Motor neuron (in vitro differentiated cells): ENCODE measurements around the gene TMEM201. TPM values are rescaled to one million over a fixed set of nuclear protein-coding genes. Genes with fewer than 3 reads are reported as not detected.

ENCODE experiments used
- ATAC-seq, 8 experiments: fragments of 200-7000 bp; cut with Tn5 transposase; replicated peaks in 6 of 8; 2 replicates each; pipeline ENCODE4 v1.8.0; 2021; ENCODE audit warnings: mild to moderate bottlenecking in 8 of 8, moderate library complexity in 8 of 8
- H3K27ac ChIP-seq, 2 donors: fragments of 250-450 bp; sonication (Bioruptor Pico); 2 replicates each; pipeline ENCODE4 v1.9.0; 2021; ENCODE audit warnings: antibody characterized with exemption in 2 of 2, mild to moderate bottlenecking in 2 of 2, moderate library complexity in 1 of 2
- H3K4me1 ChIP-seq, 2 donors: fragments of 250-450 bp; sonication (Bioruptor Pico); replicated peaks in 1 of 2; 2 replicates each; pipeline ENCODE4 v1.6.1; 2021; ENCODE audit warnings: antibody characterized with exemption in 2 of 2, mild to moderate bottlenecking in 2 of 2, moderate library complexity in 1 of 2
- H3K4me3 ChIP-seq, 5 donors: fragments of 250-450 bp; sonication (Bioruptor Pico); 2 replicates each; pipeline ENCODE4 v1.9.0; 2021; ENCODE audit warnings: antibody characterized with exemption in 5 of 5, mild to moderate bottlenecking in 5 of 5, moderate library complexity in 4 of 5
- WGBS, 10 experiments: fragments of 450-650 bp; shearing (Covaris generic); methylation state at CpG; one replicate each; pipeline ENCODE4 v1.0.0; 2022; 5-methylcytosine and 5-hydroxymethylcytosine counted together
- in situ Hi-C, 9 experiments: fragments of 400-800 bp; cut with MboI; loops; one replicate each; pipeline ENCODE4 v1.15.0; 2021; ENCODE audit warnings: low sequenced_read_pairs in 9 of 9, low pct_unique_long_range_greater_than_20kb in 2 of 9; ENCODE audit not compliant: unreplicated experiment in 9 of 9
- total RNA-seq, 8 experiments: library from RNA; unstranded; fragments of 300-600 nt; gene quantifications; 2 replicates each; pipeline versions ENCODE4 v1.2.3 to v1.2.4, GENCODE V29; 2022

Gene TMEM201
- total RNA-seq, 8 experiments from 2014 or later, result 5.0 to 20.2 (median 10.7) TPM

DNA sequence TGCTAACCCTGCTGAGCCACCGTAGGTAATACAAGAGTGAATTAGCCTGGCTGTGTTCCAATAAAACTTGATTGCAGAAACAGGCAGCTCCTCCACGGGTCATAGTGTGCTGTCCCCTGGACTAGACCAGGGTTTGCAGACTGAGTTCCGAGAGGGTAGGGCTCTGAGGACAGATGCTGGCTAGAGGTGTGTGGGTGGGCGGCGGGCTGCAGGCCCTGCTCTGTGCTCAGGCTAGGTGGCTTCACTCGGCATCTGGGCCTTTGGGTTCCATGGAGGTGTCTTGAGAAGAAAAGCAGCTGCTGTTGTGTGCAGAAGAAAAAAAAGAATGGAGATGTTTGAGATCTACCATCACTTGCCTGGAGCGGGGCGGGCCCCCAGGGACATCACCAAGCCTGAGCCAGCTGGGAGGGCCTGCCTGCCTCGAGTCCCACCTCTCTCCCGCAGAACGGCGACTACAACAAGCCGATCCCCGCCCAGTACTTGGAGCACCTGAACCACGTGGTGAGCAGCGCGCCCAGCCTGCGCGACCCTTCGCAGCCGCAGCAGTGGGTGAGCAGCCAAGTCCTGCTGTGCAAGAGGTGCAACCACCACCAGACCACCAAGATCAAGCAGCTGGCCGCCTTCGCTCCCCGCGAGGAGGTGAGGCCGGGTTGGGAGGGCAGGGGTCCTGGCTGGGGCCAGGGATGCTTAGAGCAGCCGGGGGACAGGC is 7.9 kb downstream of the TMEM201 start:
- Histone ChIP-seq H3K27ac (no peak overlapping the region), H3K4me3 (no peak overlapping the region), H3K4me1 (peaks cover 29% of the 10 kb centered on the region in 2 donors)
- 36 to 96% (median 88%) methylated on average over 1 to 12 of the region's 27 CpGs; no CpG with 5 or more reads in 2 of the 10 experiments for WGBS, 10 experiments
- in situ Hi-C loops, result no loop called here
- no peak for ATAC-seq

DNA sequence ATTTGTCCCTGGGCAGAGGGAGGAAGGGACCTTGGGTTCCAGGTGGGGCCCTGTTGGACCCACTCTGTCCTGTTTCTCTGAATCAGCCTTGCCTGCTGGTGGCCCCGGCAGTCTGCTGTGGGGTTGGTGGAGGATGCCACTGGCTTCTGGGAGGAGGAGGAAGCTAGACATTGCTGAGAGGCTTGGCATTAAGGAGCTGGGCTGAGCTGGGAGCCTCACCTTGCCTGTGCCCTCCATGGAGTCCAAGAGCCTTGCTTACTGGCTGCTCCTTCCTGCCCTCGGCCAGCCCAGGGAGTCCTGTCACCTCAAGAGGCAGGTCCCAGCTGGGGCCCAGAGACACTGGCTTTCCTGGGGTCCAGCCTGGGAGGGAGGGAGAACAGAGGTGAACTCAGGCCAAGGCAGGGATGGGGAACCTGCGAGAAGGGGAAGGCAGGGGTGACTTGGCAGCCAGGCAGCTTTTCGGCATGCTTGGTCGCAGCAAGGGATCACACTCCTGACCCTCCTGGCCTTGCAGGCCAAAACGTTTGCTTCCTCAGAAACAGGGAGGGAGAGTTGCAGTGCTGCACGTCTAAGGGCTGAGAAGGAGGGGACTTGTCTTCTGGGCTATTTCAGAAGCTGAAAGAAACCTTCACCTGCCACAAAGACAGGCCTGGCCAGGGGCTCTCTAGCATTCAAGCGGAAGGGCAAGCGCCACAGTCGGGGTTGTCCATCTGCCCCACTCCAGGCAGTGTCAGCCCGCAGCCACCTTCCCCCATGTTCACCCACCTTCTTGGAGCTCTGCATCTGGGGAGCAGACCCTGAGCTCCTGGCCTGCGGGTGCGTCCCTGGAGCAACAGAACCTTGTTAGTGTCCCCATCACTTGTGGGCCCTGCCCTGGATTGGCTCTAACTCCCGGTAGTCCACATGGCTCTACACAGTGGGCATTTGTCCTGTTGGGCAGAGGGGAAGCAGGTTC is 8.9 kb downstream of the TMEM201 start:
- WGBS, 10 experiments, result 20 to 100% (median 90%) methylated on average over 1 to 13 of the region's 14 CpGs; no CpG with 5 or more reads in 3 of the 10 experiments
- H3K4me1 ChIP-seq, result peaks cover 18 to 20% of the 10 kb centered on the region in 2 donors
- no peak for ATAC-seq
- in situ Hi-C loops, result no loop called here
- no peak overlapping the region for H3K4me3 ChIP-seq
- no peak overlapping the region for H3K27ac ChIP-seq

DNA sequence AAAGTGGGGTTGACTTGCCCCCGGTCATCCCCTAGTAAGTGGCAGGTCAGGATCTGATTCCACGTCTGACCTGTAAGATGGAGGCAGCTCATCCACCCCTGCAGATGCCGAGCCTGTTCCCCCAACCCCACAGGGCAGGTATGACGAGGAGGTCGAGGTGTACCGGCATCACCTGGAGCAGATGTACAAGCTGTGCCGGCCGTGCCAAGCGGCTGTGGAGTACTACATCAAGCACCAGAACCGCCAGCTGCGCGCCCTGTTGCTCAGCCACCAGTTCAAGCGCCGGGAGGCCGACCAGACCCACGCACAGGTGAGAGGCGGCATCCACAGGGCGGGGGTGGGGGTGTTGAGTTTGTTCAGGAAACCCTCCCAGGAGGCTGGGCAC is 9.6 kb downstream of the TMEM201 start:
- no peak overlapping the region for H3K27ac ChIP-seq
- no peak overlapping the region for H3K4me3 ChIP-seq
- ATAC-seq, result no peak
- peaks cover 11 to 13% of the 10 kb centered on the region in 2 donors for H3K4me1 ChIP-seq
- WGBS, 10 experiments, result 60 to 100% (median 92%) methylated on average over 1 to 11 of the region's 18 CpGs; no CpG with 5 or more reads in 3 of the 10 experiments
- in situ Hi-C loops, result no loop called here

DNA sequence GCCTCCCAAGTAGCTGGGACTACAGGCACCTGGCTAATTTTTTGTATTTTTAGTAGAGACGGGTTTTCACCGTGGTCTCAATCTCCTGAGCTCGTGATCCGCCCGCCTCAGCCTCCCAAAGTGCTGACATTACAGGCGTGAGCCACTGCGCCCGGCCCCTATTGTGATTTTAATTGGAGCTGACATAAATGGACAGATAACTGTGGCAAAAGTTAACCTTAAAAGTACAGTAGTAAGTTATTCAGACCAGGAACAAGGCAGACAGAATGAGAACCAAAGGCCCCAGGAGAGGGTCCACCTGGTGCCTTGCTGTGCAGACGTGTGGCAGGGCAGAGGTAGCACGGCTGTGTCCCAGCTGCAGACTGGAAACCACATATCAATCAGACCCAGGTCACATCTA is 11.0 kb downstream of the TMEM201 start:
- in situ Hi-C loops, result no loop called here
- Histone ChIP-seq H3K4me1 (peaks cover 0 to under 1% of the 10 kb centered on the region in 2 donors), H3K4me3 (no peak overlapping the region), H3K27ac (no peak overlapping the region)
- ATAC-seq, result no peak
- whole genome bisulfite sequencing, 10 experiments, result 70 to 100% (median 89%) methylated on average over 1 to 5 of the region's 10 CpGs; no CpG with 5 or more reads in 5 of the 10 experiments

DNA sequence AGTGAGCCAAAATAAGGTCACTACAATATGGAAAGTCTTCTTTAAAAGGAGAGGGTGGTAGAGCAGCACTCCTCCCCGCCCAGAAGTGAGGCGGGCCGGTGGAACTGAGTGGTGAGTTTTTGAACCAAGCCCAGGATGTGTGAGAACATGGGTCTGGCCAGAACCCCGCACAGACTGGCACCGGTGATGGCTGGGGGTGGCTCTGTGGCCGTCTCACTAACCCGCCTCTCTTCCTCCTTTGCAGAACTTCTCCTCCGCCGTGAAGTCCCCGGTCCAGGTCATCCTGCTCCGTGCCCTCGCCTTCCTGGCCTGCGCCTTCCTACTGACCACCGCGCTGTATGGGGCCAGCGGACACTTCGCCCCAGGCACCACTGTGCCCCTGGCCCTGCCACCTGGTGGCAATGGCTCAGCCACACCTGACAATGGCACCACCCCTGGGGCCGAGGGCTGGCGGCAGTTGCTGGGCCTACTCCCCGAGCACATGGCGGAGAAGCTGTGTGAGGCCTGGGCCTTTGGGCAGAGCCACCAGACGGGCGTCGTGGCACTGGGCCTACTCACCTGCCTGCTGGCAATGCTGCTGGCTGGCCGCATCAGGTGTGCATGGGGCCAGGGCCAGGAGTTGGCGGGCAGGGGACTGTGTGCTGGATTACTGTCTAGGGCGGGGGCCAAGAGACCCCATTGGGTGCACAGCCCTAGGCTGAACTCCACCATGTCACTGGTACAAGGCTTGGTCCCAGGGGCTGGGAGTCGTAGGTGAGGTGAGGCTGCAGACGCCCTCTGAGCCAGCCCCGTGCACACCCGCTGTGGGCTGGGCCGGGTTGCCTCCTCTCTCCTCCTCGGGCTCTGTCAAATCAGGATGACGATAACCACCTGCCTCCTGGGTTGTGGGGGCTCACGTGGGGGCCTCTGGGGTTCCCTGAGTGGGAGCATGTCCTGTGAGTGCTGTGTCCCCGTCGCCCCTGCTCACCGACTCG is 12.4 kb downstream of the TMEM201 start:
- Histone ChIP-seq H3K27ac (no peak overlapping the region), H3K4me1 (no peaks in the 10 kb centered on the region), H3K4me3 (no peak overlapping the region)
- WGBS, 10 experiments, result 85 to 97% (median 94%) methylated on average over 5 to 26 of the region's 39 CpGs; no CpG with 5 or more reads in 3 of the 10 experiments
- in situ Hi-C loops, result no loop called here
- peak in 5 of 8 experiments; percentile 6 to 17 (median 10) for ATAC-seq

DNA sequence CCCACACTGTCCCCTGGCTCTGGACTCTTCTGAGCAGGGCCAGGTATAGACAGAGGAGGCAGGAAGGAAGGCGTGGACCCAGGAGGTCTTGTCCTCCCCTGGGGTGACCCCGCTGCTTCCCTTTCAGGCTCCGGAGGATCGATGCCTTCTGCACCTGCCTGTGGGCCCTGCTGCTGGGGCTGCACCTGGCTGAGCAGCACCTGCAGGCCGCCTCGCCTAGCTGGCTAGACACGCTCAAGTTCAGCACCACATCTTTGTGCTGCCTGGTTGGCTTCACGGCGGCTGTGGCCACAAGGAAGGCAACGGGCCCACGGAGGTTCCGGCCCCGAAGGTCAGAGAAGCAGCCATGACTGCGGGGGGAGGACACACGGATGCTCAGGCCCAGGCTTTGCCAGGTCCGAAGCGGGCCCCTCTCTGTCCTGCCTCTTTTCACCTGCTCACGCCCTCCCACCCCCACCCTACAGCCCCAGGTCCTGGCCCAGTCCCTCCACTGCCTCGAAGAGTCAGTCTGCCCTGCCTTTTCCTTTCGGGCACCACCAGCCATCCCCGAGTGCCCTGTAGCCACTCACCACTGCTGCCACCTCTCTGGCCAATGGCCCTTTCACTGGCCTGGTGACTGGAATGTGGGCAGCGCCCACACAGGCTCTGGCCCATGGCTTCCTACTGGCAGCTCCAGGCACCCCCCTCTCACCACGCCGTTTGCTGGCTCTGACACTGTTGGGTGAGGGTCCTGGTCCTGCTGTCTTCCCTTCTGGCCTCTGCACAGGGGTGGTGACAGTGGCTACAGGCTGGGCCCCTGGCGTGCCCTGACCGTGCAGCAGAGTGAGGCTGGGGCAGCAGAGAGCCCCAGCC is 13.5 kb downstream of the TMEM201 start:
- WGBS, 10 experiments, result 60 to 100% (median 96%) methylated on average over 1 to 14 of the region's 26 CpGs; no CpG with 5 or more reads in 6 of the 10 experiments
- H3K4me3 ChIP-seq, result no peak overlapping the region
- in situ Hi-C loops, result no loop called here
- peak in 3 of 8 experiments; percentile 2 to 10 (median 6) for ATAC-seq
- no peaks in the 10 kb centered on the region for H3K4me1 ChIP-seq
- no peak overlapping the region for H3K27ac ChIP-seq

DNA sequence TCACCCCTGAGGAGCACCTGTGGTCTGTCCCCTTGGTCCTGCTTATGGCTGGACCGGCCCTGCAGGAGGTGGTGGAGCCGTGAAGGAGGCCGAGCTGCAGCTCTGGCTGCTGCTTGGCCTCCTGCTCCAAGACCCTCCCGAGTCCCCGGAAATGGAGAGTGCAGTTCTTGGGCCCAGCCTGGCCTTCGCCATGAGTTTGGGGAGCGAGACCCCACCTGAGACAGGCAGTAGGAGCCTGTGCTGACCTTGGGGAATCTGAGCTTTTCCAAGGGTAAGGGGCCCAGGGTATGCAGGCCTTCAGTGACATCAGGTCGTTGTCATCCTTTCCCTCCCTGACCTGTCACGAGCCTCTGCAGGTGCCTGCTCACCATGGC is 14.1 kb downstream of the TMEM201 start:
- in situ Hi-C loops, result no loop called here
- Histone ChIP-seq H3K4me1 (no peaks in the 10 kb centered on the region), H3K4me3 (no peak overlapping the region), H3K27ac (no peak overlapping the region)
- no peak for ATAC-seq
- 90 to 100% (median 100%) methylated on average over 1 to 8 of the region's 9 CpGs; no CpG with 5 or more reads in 7 of the 10 experiments for WGBS, 10 experiments

DNA sequence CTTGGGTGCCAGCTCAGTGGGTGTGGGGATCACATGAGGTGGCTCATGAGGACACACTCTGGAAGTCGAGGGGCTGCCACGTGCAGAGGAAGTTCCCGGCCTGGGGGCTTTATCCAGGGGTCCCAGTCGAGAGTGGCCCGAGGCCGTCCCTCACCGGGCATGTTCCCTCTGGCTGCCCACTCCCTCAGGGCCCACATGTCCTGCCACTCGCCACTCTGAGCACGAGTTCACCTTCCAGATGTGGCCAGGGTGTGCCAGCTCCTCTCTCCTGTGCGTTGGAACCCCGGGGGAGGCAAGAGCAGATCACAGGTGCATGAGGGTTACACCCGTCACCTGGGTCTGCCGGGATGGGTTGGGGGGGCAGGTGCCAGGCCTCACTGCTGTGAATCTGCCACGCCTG is 14.6 kb downstream of the TMEM201 start:
- H3K27ac ChIP-seq, result no peak overlapping the region
- H3K4me3 ChIP-seq, result no peak overlapping the region
- no peak for ATAC-seq
- WGBS, 10 experiments, result 80 to 96% (median 85%) methylated on average over 2 to 10 of the region's 14 CpGs; no CpG with 5 or more reads in 6 of the 10 experiments
- H3K4me1 ChIP-seq, result no peaks in the 10 kb centered on the region
- in situ Hi-C loops, result no loop called here

DNA sequence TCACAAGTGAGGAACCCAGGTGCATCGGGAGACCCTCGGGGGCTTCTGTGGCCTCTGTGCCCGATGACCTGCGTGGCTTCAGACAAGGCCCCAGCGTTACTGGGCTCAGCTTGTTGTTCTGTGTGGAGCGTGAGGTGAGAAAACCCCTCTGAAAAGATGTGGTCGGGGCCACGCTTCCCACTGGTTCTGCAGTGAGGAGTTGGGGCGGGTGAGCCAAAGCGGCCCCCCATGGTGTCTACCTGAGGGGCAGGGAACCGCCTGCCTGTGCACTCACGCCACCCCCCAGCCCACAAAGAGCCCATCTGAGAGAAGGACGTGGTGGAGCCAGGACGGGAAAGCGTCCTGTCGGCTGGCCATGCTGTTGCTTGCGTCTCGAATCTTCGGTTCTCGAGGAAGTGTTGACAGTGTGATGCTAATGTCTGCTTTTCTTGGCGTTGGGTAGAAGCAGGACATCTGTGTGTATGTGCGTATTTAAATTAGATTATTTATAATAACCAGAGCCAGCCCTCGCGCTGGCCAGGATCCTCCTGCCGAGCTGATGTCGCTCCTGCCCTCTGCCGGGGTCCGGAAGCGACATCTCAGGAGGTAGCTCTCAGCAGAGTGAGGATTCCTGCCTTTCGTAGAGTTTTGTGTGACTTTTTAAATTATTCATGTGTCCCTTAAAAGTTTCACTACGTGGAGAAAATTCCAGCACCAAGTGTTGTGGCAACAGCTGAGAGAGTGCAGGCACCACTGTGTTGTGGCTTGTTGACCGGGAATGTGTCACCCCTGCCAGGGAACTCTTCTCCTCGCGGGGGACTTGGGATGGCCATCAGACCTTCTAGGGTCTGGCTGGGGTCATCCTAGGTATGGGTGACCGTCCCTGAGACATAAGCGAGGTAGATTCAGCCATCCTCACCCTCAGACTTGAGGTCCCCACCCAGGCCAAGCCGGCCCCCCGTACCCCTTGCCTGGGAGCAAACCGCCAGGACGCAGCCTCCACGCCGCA is 15.3 kb downstream of the TMEM201 start:
- no peaks in the 10 kb centered on the region for H3K4me1 ChIP-seq
- WGBS, 10 experiments, result 0 to 100% (median 84%) methylated on average over 2 to 31 of the region's 42 CpGs; no CpG with 5 or more reads in 2 of the 10 experiments
- no peak overlapping the region for H3K27ac ChIP-seq
- no peak overlapping the region for H3K4me3 ChIP-seq
- in situ Hi-C loops, result no loop called here
- peak in 2 of 8 experiments; percentile 33 to 99 for ATAC-seq

DNA sequence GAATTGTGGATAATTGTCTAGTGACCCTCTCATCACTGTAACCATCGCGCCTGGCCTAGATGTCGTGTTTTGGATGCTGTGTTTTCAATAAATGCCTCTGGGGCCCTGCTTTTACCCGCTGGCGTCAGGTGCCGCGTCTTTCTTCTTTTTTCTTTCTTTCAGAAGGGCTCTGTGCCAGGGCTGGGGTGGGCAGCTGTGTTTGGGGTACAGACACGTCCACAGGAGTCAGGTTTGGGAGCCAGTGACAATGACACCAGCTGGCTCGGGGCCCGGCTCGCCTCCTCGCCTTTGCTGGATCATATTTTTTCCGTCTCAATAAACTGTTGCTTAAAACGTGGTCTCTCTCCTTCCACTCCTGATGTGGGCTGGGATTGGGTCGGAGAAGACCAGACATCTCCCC is 16.1 kb downstream of the TMEM201 start:
- ATAC-seq, result no peak
- Histone ChIP-seq H3K4me3 (no peak overlapping the region), H3K4me1 (no peaks in the 10 kb centered on the region), H3K27ac (no peak overlapping the region)
- in situ Hi-C loops, result no loop called here
- WGBS, 10 experiments, result 87 to 98% (median 92%) methylated on average over 3 to 12 of the region's 15 CpGs; no CpG with 5 or more reads in 7 of the 10 experiments

DNA sequence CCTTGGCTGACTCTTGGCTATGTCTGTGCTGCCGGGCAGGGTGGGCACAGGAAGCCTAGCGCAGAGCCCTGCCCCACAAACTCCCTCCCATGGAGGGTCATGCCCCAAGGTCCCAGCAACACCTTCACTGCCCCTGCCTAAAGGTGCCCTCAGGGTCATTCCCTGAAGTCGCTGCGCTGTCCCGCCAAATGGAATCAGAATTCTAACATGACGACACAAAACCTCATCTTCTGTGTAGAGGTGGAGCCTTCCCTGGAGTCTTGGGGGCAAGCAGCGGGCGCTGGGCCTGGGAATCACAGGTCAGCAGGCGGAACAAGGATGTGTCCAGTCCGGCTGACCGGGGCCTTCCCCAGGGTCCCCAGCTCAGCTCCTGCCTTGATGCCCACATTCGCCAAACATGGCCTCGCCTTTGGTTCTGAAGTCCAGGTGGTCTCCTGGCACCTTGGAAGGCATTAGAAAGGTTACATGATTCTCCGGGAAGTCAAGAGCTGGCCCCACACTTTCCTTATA is 17.3 kb downstream of the TMEM201 start:
- in situ Hi-C loops, result no loop called here
- ATAC-seq, result no peak
- Histone ChIP-seq H3K27ac (no peak overlapping the region), H3K4me3 (no peak overlapping the region), H3K4me1 (no peaks in the 10 kb centered on the region)
- 80 to 100% (median 93%) methylated on average over 1 to 12 of the region's 14 CpGs; no CpG with 5 or more reads in 4 of the 10 experiments for WGBS, 10 experiments
